ENCODE results near the gene SLC35B3. TPM values are rescaled to one million over a fixed set of nuclear protein-coding genes. Genes with fewer than 3 reads are reported as not detected.

Gene SLC35B3
- total and polyA plus RNA-seq, 2 of the 8 experiments (the other 6 are each of a cell fraction or from before 2014, with no cell fraction given), result 5.5 to 9.8 TPM

DNA sequence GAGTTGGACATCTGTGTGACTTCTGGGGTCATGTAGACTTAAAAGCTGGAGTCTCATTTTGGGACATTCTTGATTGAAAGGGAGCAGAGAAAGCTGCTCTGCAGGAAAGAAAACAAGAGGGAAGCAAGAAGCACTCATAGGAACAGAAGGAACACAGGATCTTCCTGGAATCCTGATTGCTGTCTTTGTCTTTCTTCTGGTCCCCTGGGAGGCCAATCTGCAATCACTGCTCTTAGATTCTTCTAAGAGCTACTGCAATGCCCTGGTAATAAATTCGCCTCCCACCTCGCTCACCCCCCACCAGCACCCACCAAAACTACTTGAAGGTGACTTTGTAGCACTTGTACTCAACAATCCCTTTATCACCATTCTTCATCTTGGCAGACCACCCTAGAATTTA lies 51.8 kb downstream of the SLC35B3 start (continued):
- TF ChIP-seq, protein P1, sequence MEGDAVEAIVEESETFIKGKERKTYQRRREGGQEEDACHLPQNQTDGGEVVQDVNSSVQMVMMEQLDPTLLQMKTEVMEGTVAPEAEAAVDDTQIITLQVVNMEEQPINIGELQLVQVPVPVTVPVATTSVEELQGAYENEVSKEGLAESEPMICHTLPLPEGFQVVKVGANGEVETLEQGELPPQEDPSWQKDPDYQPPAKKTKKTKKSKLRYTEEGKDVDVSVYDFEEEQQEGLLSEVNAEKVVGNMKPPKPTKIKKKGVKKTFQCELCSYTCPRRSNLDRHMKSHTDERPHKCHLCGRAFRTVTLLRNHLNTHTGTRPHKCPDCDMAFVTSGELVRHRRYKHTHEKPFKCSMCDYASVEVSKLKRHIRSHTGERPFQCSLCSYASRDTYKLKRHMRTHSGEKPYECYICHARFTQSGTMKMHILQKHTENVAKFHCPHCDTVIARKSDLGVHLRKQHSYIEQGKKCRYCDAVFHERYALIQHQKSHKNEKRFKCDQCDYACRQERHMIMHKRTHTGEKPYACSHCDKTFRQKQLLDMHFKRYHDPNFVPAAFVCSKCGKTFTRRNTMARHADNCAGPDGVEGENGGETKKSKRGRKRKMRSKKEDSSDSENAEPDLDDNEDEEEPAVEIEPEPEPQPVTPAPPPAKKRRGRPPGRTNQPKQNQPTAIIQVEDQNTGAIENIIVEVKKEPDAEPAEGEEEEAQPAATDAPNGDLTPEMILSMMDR (IDR thresholded peaks at IDR 0.05; ENCODE audit: control extremely low read depth in 1 of 3, insufficient read depth in 1 of 3, low read depth in 1 of 3, low read length in 3 of 3), result no peak

All from H1 (cell line).